Caco-2 (cell line): ENCODE measurements around the gene CPZ. TPM values are rescaled to one million over a fixed set of nuclear protein-coding genes. Genes with fewer than 3 reads are reported as not detected.

ENCODE experiments used
- BruUV-seq: library from RNA; stranded (reverse); fragments of 400-500 nt; replicated peaks from 2 replicates; lab custom pipeline; 2021; lab: Mats Ljungman, UMichigan
- CTCF ChIA-PET: fragments of 300-600 bp; sonication (Branson Sonifier 250); formaldehyde crosslinking; loops from one replicate; lab custom pipeline; 2022; ENCODE audit warnings: antibody characterized with exemption; lab: Charles Lee
- POLR2A ChIA-PET: fragments of 300-600 bp; sonication (Branson Sonifier 250); formaldehyde crosslinking; loops from one replicate; lab custom pipeline; 2022; ENCODE audit warnings: antibody characterized with exemption; lab: Charles Lee
- DNase-seq, 2 experiments: peaks; one replicate each; pipeline versions ENCODE4 v3.0.0 to v3.0.0-alpha.2; 2020 to 2022
- H3K27me3 ChIP-seq: replicated peaks from 2 replicates; pipeline ENCODE4 v1.6.0; 2011; ENCODE audit warnings: low read length; ENCODE audit not compliant: control insufficient read depth, insufficient read depth
- H3K36me3 ChIP-seq: 2 replicates; pipeline ENCODE4 v1.5.1; 2011; ENCODE audit warnings: low read length; ENCODE audit not compliant: control insufficient read depth, insufficient read depth
- H3K4me1 ChIP-seq: fragments of 250-450 bp; sonication (Bioruptor Pico); 2 replicates; pipeline ENCODE4 v1.5.1; 2020; ENCODE audit warnings: mild to moderate bottlenecking
- H3K4me3 ChIP-seq: 2 replicates; pipeline ENCODE4 v1.5.1; 2011; ENCODE audit warnings: low read depth, mild to moderate bottlenecking, control low read depth, low read length
- H3K9me3 ChIP-seq: fragments of 250-450 bp; sonication (Bioruptor Pico); 2 replicates; pipeline ENCODE4 v1.5.1; 2020; ENCODE audit warnings: mild to moderate bottlenecking, moderate library complexity
- H3K27ac Mint-ChIP-seq: one replicate; pipeline ENCODE4 v1.8.0; 2022; ENCODE audit warnings: mixed read lengths; ENCODE audit not compliant: unreplicated experiment
- H3K27me3 Mint-ChIP-seq: one replicate; pipeline ENCODE4 v1.8.0; 2022; ENCODE audit warnings: mixed read lengths; ENCODE audit not compliant: insufficient read depth, unreplicated experiment
- H3K36me3 Mint-ChIP-seq: one replicate; pipeline ENCODE4 v1.8.0; 2022; ENCODE audit warnings: mild to moderate bottlenecking, mixed read lengths; ENCODE audit not compliant: insufficient read depth, unreplicated experiment
- H3K4me1 Mint-ChIP-seq: one replicate; pipeline ENCODE4 v1.8.0; 2022; ENCODE audit warnings: low read depth, mixed read lengths; ENCODE audit not compliant: unreplicated experiment
- H3K4me3 Mint-ChIP-seq: one replicate; pipeline ENCODE4 v1.8.0; 2022; ENCODE audit warnings: mild to moderate bottlenecking, moderate library complexity, mixed read lengths; ENCODE audit not compliant: unreplicated experiment
- H3K9me3 Mint-ChIP-seq: one replicate; pipeline ENCODE4 v1.8.0; 2022; ENCODE audit warnings: mixed read lengths; ENCODE audit not compliant: unreplicated experiment
- CTCF ChIP-seq, 2 experiments: fragments of 200-600 bp in 1 of 2; IDR thresholded peaks; 1 replicate in 1 of 2; 2 replicates in 1 of 2; pipeline versions ENCODE4 v1.5.1 to v1.8.0; 2011 to 2022; ENCODE audit warnings: antibody characterized with exemption in 1 of 2, control low read depth in 1 of 2, inconsistent platforms in 1 of 2, low read depth in 1 of 2, low read length in 1 of 2, mild to moderate bottlenecking in 1 of 2, moderate library complexity in 1 of 2; ENCODE audit not compliant: insufficient read depth in 1 of 2, severe bottlenecking in 1 of 2, unreplicated experiment in 1 of 2
- intact Hi-C: fragments of 100-400 bp; cut with micrococcal nuclease; formaldehyde crosslinking; loops from one replicate; pipeline ENCODE4 v1.10.0; 2022; ENCODE audit not compliant: unreplicated experiment
- total RNA-seq: library from RNA; stranded (reverse); gene quantifications from 2 replicates; pipeline ENCODE4 v1.2.3, GENCODE V29; 2022

The CPZ gene
- total RNA-seq, 1 experiment from 2014 or later: 7.7 TPM

- no peak for TF ChIP-seq CTCF (IDR thresholded peaks at IDR 0.05; ENCODE audit: insufficient read depth in 1 of 2, low read depth in 1 of 2, low read length in 1 of 2, severe bottlenecking in 1 of 2, unreplicated experiment in 1 of 2)
- Mint-ChIP-seq H3K9me3 (no peaks in the 10 kb centered on the region), H3K27me3 (no peaks in the 10 kb centered on the region), H3K27ac (no peak overlapping the region), H3K4me3 (no peak overlapping the region), H3K36me3 (no peaks in the 10 kb centered on the region), H3K4me1 (peaks cover 16% of the 10 kb centered on the region)
- ChIA-PET CTCF (no interaction called here), POLR2A (no interaction called here)
- peaks cover 31% of the 10 kb centered on the region for H3K4me1 ChIP-seq
- H3K36me3 ChIP-seq: no peaks in the 10 kb centered on the region
- H3K4me3 ChIP-seq: no peak overlapping the region
- H3K27me3 ChIP-seq: no peaks in the 10 kb centered on the region
- no TSS peak for BruUV-seq
- no peak for DNase-seq
- H3K9me3 ChIP-seq: no peaks in the 10 kb centered on the region
- intact Hi-C loops: no loop called here
Measured at GRCh38 chr4:8553991-8554405, 38.6 kb upstream of the CPZ start.

DNA sequence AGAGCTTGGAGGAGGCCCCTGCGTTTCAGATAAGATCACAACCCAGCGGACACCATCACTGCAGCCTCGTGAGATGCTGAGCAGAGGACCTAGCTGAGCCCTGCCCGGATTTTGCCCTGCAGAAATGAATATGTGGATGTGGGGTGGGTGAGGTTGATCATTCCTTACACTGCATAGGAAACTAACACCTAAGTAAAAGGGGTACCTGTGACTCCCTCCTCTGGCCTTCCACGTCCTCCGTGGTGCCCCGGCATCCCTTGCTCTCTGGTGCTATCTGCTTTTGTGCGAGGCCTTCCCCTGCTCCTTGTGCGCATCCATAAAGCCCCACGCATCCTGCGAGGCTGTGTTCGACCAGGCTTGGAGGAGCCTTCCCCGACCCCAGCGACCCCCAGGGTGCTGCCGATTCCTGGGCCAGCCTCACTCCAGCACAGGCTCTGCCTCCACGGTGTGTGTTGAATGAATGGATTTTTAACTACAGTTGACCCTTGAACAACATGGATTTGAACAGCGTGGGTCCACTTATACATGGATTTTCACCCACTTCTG, 37.9 kb upstream of the CPZ start:
- H3K4me3 ChIP-seq: no peak overlapping the region
- no peaks in the 10 kb centered on the region for H3K36me3 ChIP-seq
- POLR2A ChIA-PET: no interaction called here
- peaks cover 2% of the 10 kb centered on the region for H3K36me3 Mint-ChIP-seq
- TF ChIP-seq CTCF (IDR thresholded peaks at IDR 0.05; ENCODE audit: insufficient read depth in 1 of 2, low read depth in 1 of 2, low read length in 1 of 2, severe bottlenecking in 1 of 2, unreplicated experiment in 1 of 2): no peak
- no peaks in the 10 kb centered on the region for H3K27me3 Mint-ChIP-seq
- no peaks in the 10 kb centered on the region for H3K9me3 ChIP-seq
- intact Hi-C loops: loop anchor here (5.0 kb wide), 1 partner anchor 38 kb away; the partner anchor contains the start of gene CPZ
- no peaks in the 10 kb centered on the region for H3K27me3 ChIP-seq
- peaks cover 37% of the 10 kb centered on the region for H3K4me1 ChIP-seq
- no peaks in the 10 kb centered on the region for H3K9me3 Mint-ChIP-seq
- peaks cover 16% of the 10 kb centered on the region for H3K4me1 Mint-ChIP-seq
- no peak for DNase-seq
- H3K4me3 Mint-ChIP-seq: no peak overlapping the region
- BruUV-seq: no TSS peak
- H3K27ac Mint-ChIP-seq: peak overlapping the region; percentile 63
- CTCF ChIA-PET: no interaction called here

DNA sequence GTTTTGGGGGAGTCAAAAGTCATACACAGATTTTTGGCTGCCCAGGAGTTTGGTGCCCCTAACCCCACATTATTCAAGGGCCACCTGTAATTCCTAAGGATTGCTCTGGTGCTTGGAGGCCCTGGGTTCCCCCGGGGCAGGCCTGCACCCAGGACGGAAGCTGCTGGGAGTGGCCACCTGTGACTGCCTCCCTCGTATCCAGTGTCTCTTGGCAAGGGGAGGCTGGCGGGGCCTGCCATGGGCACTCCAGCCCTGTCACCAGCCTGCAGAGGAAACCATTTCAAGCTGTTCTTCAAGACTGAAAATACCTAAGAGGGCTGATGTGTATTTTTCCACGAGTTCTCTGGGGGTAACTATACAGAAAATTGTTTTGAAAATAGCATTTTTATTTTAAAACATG, 36.8 kb upstream of the CPZ start:
- no peak for DNase-seq
- ChIA-PET POLR2A (no interaction called here), CTCF (interaction anchor here (1.1 to 1.3 kb wide), 2 partner anchors 17 to 21 kb away, joined by 3 to 6 read pairs; no protein-coding TSS in a partner anchor)
- Mint-ChIP-seq H3K27me3 (no peaks in the 10 kb centered on the region), H3K9me3 (no peaks in the 10 kb centered on the region), H3K4me3 (no peak overlapping the region), H3K4me1 (peaks cover 16% of the 10 kb centered on the region), H3K27ac (peak overlapping the region; percentile 46), H3K36me3 (peaks cover 5% of the 10 kb centered on the region)
- TF ChIP-seq CTCF (IDR thresholded peaks at IDR 0.05; ENCODE audit: insufficient read depth in 1 of 2, low read depth in 1 of 2, low read length in 1 of 2, severe bottlenecking in 1 of 2, unreplicated experiment in 1 of 2): no peak
- Histone ChIP-seq H3K4me3 (no peak overlapping the region), H3K9me3 (no peaks in the 10 kb centered on the region), H3K4me1 (peaks cover 48% of the 10 kb centered on the region), H3K36me3 (no peaks in the 10 kb centered on the region), H3K27me3 (no peaks in the 10 kb centered on the region)
- BruUV-seq: no TSS peak
- intact Hi-C loops: loop anchor here (5.0 kb wide), 1 partner anchor 37 kb away; the partner anchor contains the start of gene CPZ
